Right lobe of liver (tissue), 6 donors: ENCODE data around the gene PYGB. TPM values are rescaled to one million over a fixed set of nuclear protein-coding genes. Genes with fewer than 3 reads are reported as not detected.

Experiments
- ATAC-seq, 4 donors: fragments of 200-7000 bp; cut with Tn5 transposase; one replicate each; pipeline ENCODE4 v1.9.1; 2020; ENCODE audit warnings: mild to moderate bottlenecking in 4 of 4, moderate library complexity in 4 of 4
- DNase-seq, 3 donors: peaks; one replicate each; pipeline ENCODE4 v3.0.0-alpha.2; 2020
- H3K27ac ChIP-seq, 3 donors: fragments of 200-600 bp; one replicate each; pipeline ENCODE4 v1.8.0; 2022
- H3K27me3 ChIP-seq, 2 donors: fragments of 200-600 bp; one replicate each; pipeline ENCODE4 v1.8.0; 2022
- H3K36me3 ChIP-seq, 4 donors: fragments of 200-600 bp; sonication (generic) in 1 of 4; one replicate each; pipeline versions ENCODE4 v1.5.1 to v1.8.0; 2017 to 2022; ENCODE audit warnings: control low read depth in 1 of 4
- H3K4me1 ChIP-seq, 4 donors: fragments of 200-600 bp; sonication (generic) in 1 of 4; one replicate each; pipeline versions ENCODE4 v1.5.1 to v1.8.0; 2017 to 2022; ENCODE audit warnings: control low read depth in 1 of 4
- H3K4me3 ChIP-seq, 3 donors: fragments of 200-600 bp; one replicate each; pipeline ENCODE4 v1.8.0; 2022
- H3K9me3 ChIP-seq, 4 donors: fragments of 200-600 bp; sonication (generic) in 1 of 4; one replicate each; pipeline versions ENCODE4 v1.5.1 to v1.8.0; 2017 to 2022; ENCODE audit warnings: control low read depth in 1 of 4
- POLR2A ChIP-seq: fragments of 450-650 bp; IDR thresholded peaks from one replicate; pipeline ENCODE4 v1.6.1; 2017; ENCODE audit warnings: antibody characterized with exemption, mild to moderate bottlenecking
- WGBS: methylation state at CpG from one replicate; pipeline ENCODE4 v1.1.6; 2018; ENCODE audit warnings: low coverage, low lambda C conversion rate; ENCODE audit not compliant: insufficient coverage; ENCODE audit errors: missing lambda C conversion rate; 5-methylcytosine and 5-hydroxymethylcytosine counted together
- intact Hi-C, 2 donors: fragments of 100-400 bp; cut with DNase I; formaldehyde crosslinking; loops; one replicate each; pipeline versions ENCODE4 v1.11.2 to v1.14.1; 2022
- total RNA-seq, 6 experiments: library from RNA; depleted of rRNA in 2 of 6; stranded (reverse); fragments of >200 nt in 2 of 6; fragmentation: NEBNext Ultra II Directional in 3 of 6; extraction: Animal tissue kit (Norgen Biotek cat#: 25700) in 3 of 6; gene quantifications; one replicate each; pipeline versions ENCODE4 v1.1.0 to v1.2.4, GENCODE V29; 2016 to 2023
- TF ChIP-seq, protein P1 (sequence below), 4 donors: fragments of 200-600 bp in 3 of 4; fragments of 450-650 bp in 1 of 4; IDR thresholded peaks; one replicate each; pipeline versions ENCODE4 v1.5.1 to v1.8.0; 2016 to 2022; ENCODE audit warnings: antibody characterized with exemption in 4 of 4, mild to moderate bottlenecking in 2 of 4
- donor health status: DM: no; HTN: yes; CAD: no.
- donor health status: DM: no; HTN: no; CAD: no.
- donor health status: DM: no; HTN: no; CAD: no.
- donor health status: DM: no; HTN: yes; CAD: no.
- donor health status: DM: no; HTN: yes; CAD: no.

Gene PYGB
- total RNA-seq, 6 experiments from 2014 or later = 6.6 to 27.4 (median 13.2) TPM

DNA sequence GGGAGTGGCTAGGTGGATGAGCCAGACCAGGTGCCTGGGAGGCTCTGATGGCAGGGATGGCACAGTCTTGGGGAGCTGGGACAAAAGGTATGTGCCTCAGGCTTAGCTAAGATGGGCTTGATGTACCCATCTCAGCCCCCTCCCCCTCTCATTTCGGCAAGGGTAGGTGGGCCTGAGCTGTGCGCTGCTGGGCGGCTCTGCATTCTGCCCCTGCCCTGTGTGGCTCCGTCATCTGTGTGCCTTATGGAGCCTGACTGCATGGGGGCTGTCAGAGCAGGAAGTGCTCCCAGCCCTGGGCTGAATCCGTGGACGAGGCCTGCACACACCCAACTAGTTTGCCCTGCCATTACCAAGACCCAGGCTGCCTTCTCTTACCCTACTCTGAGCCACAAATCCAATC, 54.7 kb downstream of the PYGB start:
- TF ChIP-seq, protein P1, sequence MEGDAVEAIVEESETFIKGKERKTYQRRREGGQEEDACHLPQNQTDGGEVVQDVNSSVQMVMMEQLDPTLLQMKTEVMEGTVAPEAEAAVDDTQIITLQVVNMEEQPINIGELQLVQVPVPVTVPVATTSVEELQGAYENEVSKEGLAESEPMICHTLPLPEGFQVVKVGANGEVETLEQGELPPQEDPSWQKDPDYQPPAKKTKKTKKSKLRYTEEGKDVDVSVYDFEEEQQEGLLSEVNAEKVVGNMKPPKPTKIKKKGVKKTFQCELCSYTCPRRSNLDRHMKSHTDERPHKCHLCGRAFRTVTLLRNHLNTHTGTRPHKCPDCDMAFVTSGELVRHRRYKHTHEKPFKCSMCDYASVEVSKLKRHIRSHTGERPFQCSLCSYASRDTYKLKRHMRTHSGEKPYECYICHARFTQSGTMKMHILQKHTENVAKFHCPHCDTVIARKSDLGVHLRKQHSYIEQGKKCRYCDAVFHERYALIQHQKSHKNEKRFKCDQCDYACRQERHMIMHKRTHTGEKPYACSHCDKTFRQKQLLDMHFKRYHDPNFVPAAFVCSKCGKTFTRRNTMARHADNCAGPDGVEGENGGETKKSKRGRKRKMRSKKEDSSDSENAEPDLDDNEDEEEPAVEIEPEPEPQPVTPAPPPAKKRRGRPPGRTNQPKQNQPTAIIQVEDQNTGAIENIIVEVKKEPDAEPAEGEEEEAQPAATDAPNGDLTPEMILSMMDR (IDR thresholded peaks at IDR 0.05) = no peak
- no peak for TF ChIP-seq POLR2A
- Histone ChIP-seq H3K9me3 (no peaks in the 10 kb centered on the region), H3K27ac (no peak overlapping the region), H3K4me3 (no peak overlapping the region), H3K4me1 (peaks cover 0 to 4% (median 0%) of the 10 kb centered on the region in 4 donors), H3K27me3 (no peaks in the 10 kb centered on the region), H3K36me3 (peaks cover 0 to 3% (median 0%) of the 10 kb centered on the region in 4 donors)
- intact Hi-C loops = loop anchor here in 1 of 2 donors (10.0 kb wide), 1 partner anchor 92 kb away; the partner anchor contains the start of gene ABHD12
- ATAC-seq (no peak), DNase-seq (no peak)
- no CpG with 5 or more reads among the region's 6 CpGs for WGBS

DNA sequence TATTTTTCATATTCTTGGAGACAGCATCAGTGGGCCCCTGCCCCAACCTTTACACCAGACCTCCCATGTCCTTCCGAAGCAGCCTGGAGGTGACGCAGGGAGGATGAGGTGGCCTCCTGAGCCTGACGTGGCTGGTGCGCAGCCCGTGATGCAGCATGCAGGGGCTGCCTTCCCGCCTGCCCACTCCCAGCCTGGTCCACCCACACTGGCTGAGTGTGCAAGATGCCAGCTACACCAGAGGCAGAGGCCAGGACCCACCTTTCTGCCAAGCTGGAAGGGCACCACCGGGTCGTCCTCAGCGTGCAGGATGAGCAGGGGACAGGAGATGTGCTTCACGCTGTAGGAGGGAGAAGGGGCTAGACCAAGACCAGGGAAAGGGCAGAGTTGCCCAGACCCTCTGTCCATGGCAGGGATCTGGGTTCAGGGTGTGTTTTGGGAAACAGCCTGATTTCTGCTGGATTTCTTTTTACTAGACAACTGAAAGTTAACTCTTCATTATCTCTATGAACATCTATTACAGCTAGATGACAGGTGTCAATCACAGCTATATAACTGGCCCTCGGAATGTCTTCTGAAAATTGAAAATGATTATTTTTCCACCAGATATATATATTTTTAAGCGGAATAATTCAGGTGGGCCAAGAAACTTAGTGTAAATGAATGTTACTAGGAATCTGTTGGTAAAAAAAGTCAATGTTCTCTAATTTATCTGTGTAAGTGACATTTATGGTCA, 55.6 kb downstream of the PYGB start:
- no peak for DNase-seq
- TF ChIP-seq, protein P1 (IDR thresholded peaks at IDR 0.05) = no peak
- TF ChIP-seq POLR2A = no peak
- 95% methylated on average over 8 of the region's 12 CpGs for WGBS
- no peak for ATAC-seq
- H3K4me1 ChIP-seq = peaks cover 0 to 9% (median 0%) of the 10 kb centered on the region in 4 donors
- intact Hi-C loops = loop anchor here in 1 of 2 donors (10.0 kb wide), 1 partner anchor 91 kb away; the partner anchor contains the start of gene ABHD12
- no peaks in the 10 kb centered on the region for H3K27me3 ChIP-seq
- no peak overlapping the region for H3K27ac ChIP-seq
- no peaks in the 10 kb centered on the region for H3K9me3 ChIP-seq
- H3K4me3 ChIP-seq = no peak overlapping the region
- peaks cover 0 to 3% (median 0%) of the 10 kb centered on the region in 4 donors for H3K36me3 ChIP-seq

DNA sequence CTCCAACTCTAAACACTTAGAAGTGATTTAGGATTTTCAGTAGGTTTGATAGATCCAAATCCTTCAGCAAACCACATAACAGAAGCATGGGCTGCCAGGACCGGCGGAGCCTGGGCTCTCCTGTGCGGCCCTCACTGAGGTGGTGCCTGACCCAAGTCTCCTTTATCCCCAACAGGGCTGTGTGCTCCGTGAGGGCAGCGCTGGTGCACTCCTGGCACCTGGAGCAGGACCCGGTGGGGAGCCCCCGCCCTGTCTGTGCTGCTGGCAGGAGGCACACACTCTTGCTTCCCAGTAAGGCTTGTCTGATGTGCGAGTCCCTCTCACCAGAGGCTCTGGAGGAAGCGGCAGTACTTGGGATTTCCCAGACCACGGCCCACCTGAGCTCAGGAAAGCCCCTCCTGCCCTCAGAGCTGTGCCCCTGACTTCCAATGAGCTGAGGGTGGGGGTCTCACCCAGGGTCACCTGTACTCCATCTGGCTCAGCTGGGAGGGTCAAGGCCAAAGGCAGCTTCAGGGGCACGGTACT, 56.2 kb downstream of the PYGB start:
- DNase-seq (no peak), ATAC-seq (no peak)
- Histone ChIP-seq H3K27me3 (no peaks in the 10 kb centered on the region), H3K36me3 (peaks cover 0 to 3% (median 0%) of the 10 kb centered on the region in 4 donors), H3K4me3 (no peak overlapping the region), H3K27ac (no peak overlapping the region), H3K9me3 (no peaks in the 10 kb centered on the region), H3K4me1 (peaks cover 0 to 9% (median 0%) of the 10 kb centered on the region in 4 donors)
- TF ChIP-seq, protein P1 (IDR thresholded peaks at IDR 0.05) = no peak
- TF ChIP-seq POLR2A = no peak
- WGBS = 17% methylated on average over 1 of the region's 11 CpGs
- intact Hi-C loops = loop anchor here in 1 of 2 donors (10.0 kb wide), 1 partner anchor 91 kb away; the partner anchor contains the start of gene ABHD12

DNA sequence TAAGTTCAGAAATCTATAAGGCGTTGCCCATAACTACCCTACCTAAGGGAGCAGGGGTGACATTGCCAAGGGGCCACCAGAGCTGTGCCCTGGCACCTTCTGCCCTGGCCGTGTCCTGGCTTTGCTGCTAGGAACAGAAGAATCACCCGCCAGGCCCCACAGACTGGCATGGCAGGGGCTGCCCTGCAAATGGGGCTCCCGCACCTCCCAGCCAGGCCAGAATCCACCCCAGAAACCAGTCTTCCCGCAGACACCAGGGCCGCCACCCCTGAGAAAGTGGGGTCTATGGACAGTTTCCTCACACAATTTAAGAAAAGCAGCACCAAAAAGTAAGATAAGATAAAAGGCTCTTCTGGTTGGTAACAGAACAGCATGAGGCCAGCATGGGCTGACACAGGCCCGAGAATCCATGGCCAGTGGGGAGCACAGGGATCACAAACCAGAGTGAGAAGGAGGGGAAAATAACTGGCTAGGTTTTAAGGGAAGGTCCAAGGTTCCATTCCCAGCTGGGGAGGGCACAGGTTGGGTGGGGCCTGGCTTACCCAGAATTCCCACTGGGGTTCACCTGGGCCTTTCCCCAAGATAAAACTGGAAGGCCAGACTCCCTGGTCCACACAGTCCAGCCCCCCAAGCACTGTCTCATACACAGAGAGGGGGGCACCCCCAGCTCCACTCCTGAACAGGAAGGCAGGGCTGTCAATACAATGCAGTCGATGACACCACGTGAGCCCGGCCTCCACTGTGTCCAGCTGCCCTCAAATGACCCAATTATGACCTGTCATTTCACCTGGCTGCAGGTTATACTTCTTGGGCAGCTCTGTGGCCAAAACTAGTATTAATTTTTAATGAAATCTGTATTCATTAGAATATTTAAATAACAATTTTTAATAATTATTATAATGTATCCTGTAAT, 59.4 kb downstream of the PYGB start:
- H3K4me1 ChIP-seq = peaks cover 0 to 31% (median 11%) of the 10 kb centered on the region in 4 donors
- no peaks in the 10 kb centered on the region for H3K9me3 ChIP-seq
- ATAC-seq (peak; percentile 14 to 55 (median 24)), DNase-seq (peak in 2 of 3 donors; percentile 55 to 63)
- H3K36me3 ChIP-seq = peaks cover 0 to 3% (median 0%) of the 10 kb centered on the region in 4 donors
- intact Hi-C loops = loop anchor here in 1 of 2 donors (10.0 kb wide), 1 partner anchor 88 kb away; the partner anchor contains the start of gene ABHD12
- H3K27me3 ChIP-seq = no peaks in the 10 kb centered on the region
- WGBS = 55% methylated on average over 7 of the region's 10 CpGs
- no peak overlapping the region for H3K4me3 ChIP-seq
- TF ChIP-seq, protein P1 (IDR thresholded peaks at IDR 0.05) = no peak
- no peak for TF ChIP-seq POLR2A
- no peak overlapping the region for H3K27ac ChIP-seq
